HG02885 (cell line): Measurements from ENCODE around the gene MACROD2.

Experiments used
- ATAC-seq: cut with Tn5 transposase; IDR thresholded peaks from one replicate; pipeline ENCODE4 v1.9.1; 2021; ENCODE audit warnings: mild to moderate bottlenecking; ENCODE audit not compliant: unreplicated experiment, poor library complexity

The MACROD2 gene

DNA sequence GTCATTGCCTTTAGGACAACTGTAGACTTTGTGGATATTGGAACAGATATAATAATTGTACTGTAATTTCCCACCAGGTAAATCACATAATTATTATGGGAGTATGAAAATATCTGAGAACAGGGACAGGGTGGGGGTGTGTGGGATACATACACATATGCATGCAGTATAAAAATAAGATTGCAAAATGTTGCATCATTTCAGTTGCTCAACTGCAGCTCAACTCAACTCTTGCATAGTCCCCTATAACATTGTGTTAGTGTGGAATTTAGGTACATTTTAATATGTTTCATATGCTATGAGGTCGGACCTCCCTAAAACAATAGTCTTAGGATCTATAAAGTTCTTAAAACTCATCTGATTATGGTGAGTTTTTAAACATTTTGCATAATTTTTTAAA lies 617.1 kb downstream of the MACROD2 start:
- no peak for ATAC-seq

GRCh38 chr20:14616003-14616402 lies 620.7 kb downstream of the MACROD2 start:
- no peak for ATAC-seq

DNA sequence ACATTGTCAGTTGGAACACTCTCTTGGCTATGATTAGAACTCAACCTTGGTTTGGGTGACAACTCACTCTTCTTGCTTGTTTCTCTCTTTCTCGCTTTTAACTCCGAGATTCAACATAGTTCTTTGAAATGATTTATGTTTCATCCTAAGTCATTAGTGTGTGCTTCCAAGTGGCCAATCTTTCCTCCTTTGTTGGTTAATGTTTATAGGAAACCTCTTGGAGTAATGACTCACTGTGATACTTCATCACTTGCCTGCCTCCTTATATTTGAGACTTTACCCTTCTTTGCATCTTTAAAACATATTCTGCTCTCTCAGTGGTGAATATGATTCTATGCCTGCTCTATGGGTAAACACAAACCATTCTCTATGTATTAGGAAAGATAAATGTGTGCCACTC lies 621.8 kb downstream of the MACROD2 start:
- no peak for ATAC-seq

DNA sequence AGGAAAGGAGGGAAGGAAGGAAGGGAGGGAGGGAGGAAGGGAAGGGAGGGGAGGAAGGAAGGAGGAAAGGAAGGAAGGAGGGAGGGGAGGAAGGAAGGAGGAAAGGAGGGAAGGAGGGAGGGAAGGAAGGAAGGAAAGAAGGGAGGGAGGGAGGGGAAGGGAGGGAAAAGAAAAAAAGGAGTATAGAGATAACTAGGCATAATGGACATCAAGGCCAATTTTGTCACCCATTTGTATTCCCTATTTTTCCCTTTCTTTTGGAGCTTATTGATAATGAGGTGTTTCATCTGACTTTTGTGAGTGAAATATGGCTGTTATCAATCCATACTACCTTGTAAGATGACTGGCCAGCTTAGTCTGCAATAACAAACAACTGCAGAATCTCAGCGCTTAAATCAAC lies 624.1 kb downstream of the MACROD2 start:
- ATAC-seq, result no peak

DNA sequence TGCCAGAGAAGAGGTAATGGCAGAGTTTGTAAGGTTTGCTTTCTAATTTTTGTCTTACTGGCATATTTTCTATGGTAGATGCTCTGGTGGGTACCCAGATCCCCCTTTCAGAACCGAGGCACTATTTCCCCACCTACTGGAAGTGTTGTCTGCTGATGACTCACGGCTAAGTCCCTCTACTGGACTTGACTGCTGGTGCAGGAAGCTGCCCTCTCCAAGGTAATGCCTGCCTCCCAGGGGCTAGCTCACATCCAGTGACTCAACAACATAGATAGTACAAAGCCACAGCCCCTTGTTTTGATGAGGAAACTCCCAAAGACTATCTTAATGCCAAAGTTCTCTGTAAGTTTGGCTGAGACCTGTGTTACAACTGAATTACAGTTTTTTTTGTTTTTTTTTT lies 627.5 kb downstream of the MACROD2 start:
- ATAC-seq, result no peak

DNA sequence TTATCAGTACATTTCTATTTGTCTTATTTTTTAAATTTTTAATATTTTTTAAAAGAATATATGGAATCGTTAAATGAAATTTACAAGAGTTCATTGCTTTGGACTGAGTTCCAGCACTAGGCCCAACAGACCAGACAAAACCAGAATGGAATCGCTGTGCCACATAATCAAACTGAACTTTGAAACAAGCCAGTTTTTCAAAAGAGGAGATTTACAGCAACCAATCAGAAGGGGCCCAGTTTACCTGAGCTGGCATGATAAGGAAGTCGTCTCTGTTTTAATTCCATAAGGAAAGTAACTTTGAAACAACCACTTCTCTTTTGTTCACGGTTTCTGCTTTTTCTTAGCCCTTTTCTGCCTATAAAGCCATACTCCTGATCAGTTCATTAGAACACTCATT lies 635.7 kb downstream of the MACROD2 start:
- no peak for ATAC-seq

- ATAC-seq, result no peak
Observed at GRCh38 chr20:14632906-14633305, 637.6 kb downstream of the MACROD2 start.

GRCh38 chr20:14633507-14633906 lies 638.2 kb downstream of the MACROD2 start:
- ATAC-seq, result no peak

- no peak for ATAC-seq
Observed at GRCh38 chr20:14634665-14635064, 639.3 kb downstream of the MACROD2 start.

- no peak for ATAC-seq
Observed at GRCh38 chr20:14637441-14637840, 642.1 kb downstream of the MACROD2 start.

- no peak for ATAC-seq
Observed at GRCh38 chr20:14643146-14643545, 647.8 kb downstream of the MACROD2 start.

DNA sequence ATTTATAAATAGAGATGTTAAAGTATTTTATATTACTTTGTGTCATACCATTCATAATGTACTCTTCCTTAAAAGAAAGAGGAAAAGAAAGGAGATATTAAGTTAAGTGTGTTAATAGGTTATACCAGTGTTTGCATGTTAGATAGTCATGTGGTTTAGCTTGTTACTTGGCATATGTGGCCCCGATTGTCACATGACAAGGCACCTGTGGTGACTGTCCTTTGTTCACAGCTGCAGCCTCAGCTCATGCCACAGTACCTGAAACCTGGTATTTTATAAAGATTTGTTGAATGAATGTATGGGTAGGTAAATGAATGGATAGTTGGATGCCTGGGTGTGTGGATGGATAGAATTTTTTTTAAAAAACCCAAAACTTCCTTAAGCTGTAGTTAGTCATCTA lies 648.2 kb downstream of the MACROD2 start:
- no peak for ATAC-seq

GRCh38 chr20:14644306-14645097 lies 649.2 kb downstream of the MACROD2 start:
- ATAC-seq, result no peak

DNA sequence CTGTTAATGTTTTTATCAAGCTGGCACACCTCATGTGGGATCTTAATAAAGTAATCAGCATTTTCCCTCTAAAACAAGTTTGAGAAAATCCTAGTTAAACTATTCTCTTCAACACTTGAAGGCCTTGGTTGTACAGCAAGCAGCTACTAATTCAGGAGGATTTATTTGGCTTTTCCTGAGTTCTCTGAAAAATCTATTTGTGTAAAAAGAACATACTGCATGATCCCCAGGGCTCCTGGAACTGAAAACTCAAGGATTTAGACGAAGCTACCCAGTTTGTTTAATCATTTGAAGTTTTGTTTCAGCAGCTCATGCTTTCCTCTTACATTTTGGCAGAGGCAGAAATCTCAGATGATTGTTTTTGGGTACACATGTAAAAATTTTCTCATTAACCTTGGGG lies 651.7 kb downstream of the MACROD2 start:
- ATAC-seq, result no peak

GRCh38 chr20:14649662-14650061 lies 654.3 kb downstream of the MACROD2 start:
- no peak for ATAC-seq

DNA sequence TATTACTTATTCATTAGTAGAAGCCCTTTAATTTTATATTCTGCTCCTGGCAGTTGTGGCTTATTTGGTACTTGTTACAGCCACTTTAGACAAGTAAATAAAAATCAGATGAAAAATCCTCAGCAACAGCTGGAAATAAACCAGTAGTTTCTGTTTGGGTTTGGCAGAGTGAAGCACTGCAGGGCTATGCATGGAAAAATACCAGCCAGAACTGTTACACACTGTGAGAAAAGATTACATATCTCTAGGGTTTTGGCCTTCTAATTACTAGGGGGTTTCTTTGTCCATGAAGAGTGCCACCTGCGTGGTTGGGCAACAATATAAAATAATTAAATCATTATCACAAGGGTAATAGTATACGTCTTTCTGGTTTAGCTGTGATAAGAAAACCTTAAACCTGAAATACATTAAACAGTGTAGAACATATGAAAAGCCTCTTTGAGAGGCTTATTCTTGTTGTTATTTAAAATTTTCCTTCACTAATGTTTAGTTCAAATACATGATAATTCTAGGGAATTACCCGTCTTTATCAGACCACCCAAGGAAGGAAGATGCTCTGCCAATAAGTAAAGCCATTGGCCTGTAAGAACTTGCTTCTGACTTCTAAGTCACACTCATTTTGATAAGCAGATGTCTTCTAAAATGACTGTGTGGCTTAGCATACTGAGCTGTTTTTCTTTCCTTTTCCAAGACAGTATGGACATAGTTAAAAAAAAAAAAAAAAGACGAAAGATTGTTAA lies 662.1 kb downstream of the MACROD2 start:
- no peak for ATAC-seq

- no peak for ATAC-seq
Observed at GRCh38 chr20:14664101-14664500, 668.8 kb downstream of the MACROD2 start.

GRCh38 chr20:14666696-14667095 lies 671.4 kb downstream of the MACROD2 start:
- no peak for ATAC-seq

DNA sequence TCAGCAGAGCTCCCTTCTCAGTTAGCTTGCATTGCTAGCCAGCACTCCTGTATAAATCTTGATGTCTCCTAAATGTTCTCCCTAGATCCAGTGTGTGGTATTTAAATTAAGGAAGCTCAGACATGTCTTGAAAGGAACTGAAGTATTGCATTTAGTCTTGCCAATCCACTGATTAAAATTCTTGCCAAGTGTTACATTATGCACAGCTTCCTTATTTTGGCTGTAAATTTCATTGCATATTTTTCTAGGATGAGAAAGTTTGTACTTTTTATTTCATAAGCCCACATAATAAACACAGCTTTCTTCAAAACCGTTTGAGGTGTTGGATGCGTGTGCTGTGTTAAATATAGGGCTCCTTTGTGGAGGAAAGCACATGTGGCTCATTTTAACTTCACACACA lies 671.9 kb downstream of the MACROD2 start:
- ATAC-seq, result no peak

DNA sequence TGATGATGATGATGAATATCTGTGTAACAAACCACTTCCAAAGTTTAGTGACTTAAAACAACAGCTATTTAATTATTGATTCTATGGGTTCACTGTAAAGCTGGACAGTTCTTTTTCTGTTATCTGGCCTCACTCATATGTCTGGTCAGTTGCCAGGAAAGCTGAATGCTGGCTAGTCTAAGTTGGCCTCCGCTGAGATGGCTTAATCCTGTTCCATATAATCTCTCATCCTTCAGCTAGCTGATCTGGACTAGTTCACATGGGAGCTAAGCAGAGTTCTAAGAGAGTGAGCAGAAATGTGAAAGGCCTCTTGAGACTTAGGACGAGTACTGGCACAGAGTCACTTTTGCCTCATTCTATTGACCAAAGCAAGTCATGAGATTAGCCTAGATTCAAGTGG lies 676.8 kb downstream of the MACROD2 start:
- no peak for ATAC-seq

GRCh38 chr20:14673164-14673563 lies 677.8 kb downstream of the MACROD2 start:
- no peak for ATAC-seq

DNA sequence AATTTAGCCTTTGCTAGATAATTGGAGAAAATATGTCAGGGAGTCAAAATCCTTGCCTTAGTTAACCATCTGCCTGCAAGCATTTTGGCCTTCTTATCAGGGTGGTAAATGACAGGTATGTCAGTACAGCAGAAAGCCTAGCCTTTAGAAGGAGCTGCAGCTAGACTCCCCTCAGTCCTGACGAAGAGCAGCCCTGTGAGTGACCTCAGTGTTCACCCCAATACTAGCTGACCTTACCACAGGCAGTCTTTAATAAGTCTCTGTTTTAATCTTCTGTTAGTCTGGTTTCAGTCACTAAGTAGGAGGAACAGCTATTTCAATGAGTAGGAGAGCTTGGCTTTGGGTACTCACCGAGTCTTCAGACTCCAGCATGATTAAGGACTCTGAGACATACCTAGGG lies 682.1 kb downstream of the MACROD2 start:
- ATAC-seq, result no peak
